HEK293 (cell line): ENCODE measurements around the gene ATP6V0A1.

ENCODE experiments used
- CTCF ChIA-PET: fragments of 350-600 bp; formaldehyde crosslinking; extraction: SDS; loops from one replicate; lab custom pipeline; 2021; ENCODE audit warnings: antibody characterized with exemption; lab: Yijun Ruan, JAX
- POLR2A ChIA-PET: fragments of 300-600 bp; formaldehyde crosslinking; extraction: SDS; loops from one replicate; lab custom pipeline; 2020; ENCODE audit warnings: antibody characterized with exemption, inconsistent platforms; lab: Yijun Ruan, JAX
- H3K27ac ChIP-seq: fragments of 200-500 bp; sonication (Bioruptor generic); 2 replicates; pipeline ENCODE4 v1.5.1; 2014; ENCODE audit warnings: low read depth, low read length, control low read depth, inconsistent platforms; ENCODE audit errors: extremely low read depth
- H3K36me3 ChIP-seq, 2 experiments: fragments of 200-500 bp in 1 of 2; sonication (Bioruptor generic) in 1 of 2; 1 replicate in 1 of 2; 2 replicates in 1 of 2; pipeline ENCODE4 v1.5.1; 2014 to 2017; ENCODE audit warnings: inconsistent platforms in 2 of 2, low read length in 2 of 2; ENCODE audit not compliant: control insufficient read depth in 2 of 2, insufficient read depth in 1 of 2
- H3K4me1 ChIP-seq: fragments of 200-500 bp; sonication (Bioruptor generic); 2 replicates; pipeline ENCODE4 v1.5.1; 2014; ENCODE audit warnings: mild to moderate bottlenecking, low read length, inconsistent platforms; ENCODE audit not compliant: control insufficient read depth, insufficient read depth
- H3K4me3 ChIP-seq: 2 replicates; pipeline ENCODE4 v1.5.1; 2011; ENCODE audit warnings: low read depth, mild to moderate bottlenecking, control low read depth, low read length, moderate library complexity
- H3K9me3 ChIP-seq: fragments of 200-500 bp; sonication (Bioruptor generic); 2 replicates; pipeline ENCODE4 v1.5.1; 2014; ENCODE audit warnings: low read depth, low read length, inconsistent platforms; ENCODE audit not compliant: control insufficient read depth, insufficient read depth
- EGR2 ChIP-seq: fragments of 450-650 bp; formaldehyde crosslinking; IDR thresholded peaks from 2 replicates; pipeline ENCODE4 v1.5.1; 2016; ENCODE audit warnings: low read depth, missing biosample characterization, missing genetic modification characterization
- PBX3 ChIP-seq: sonication (generic); formaldehyde crosslinking; IDR thresholded peaks from 2 replicates; pipeline ENCODE4 v1.8.1; 2022; ENCODE audit warnings: mild to moderate bottlenecking, moderate library complexity, missing genetic modification reagents
- PRDM10 ChIP-seq: fragments of 450-650 bp; formaldehyde crosslinking; IDR thresholded peaks from 2 replicates; pipeline ENCODE4 v1.5.1; 2016; ENCODE audit warnings: missing biosample characterization, missing genetic modification characterization
- TCF7L2 ChIP-seq: IDR thresholded peaks from 2 replicates; pipeline ENCODE4 v1.6.1; 2011; ENCODE audit warnings: low read depth, mild to moderate bottlenecking, inconsistent platforms, low read length, moderate library complexity, borderline replicate concordance
- WT1 ChIP-seq: fragments of 450-650 bp; formaldehyde crosslinking; IDR thresholded peaks from 2 replicates; pipeline ENCODE4 v1.5.1; 2016; ENCODE audit warnings: missing biosample characterization, missing genetic modification characterization
- ZBTB6 ChIP-seq: fragments of 450-650 bp; formaldehyde crosslinking; IDR thresholded peaks from 2 replicates; pipeline ENCODE4 v1.5.1; 2017; ENCODE audit warnings: missing biosample characterization, missing genetic modification characterization
- ZNF18 ChIP-seq: fragments of 450-650 bp; formaldehyde crosslinking; IDR thresholded peaks from 2 replicates; pipeline ENCODE4 v1.5.1; 2016; ENCODE audit warnings: missing biosample characterization, missing genetic modification characterization
- ZNF324 ChIP-seq: fragments of 450-650 bp; formaldehyde crosslinking; IDR thresholded peaks from 2 replicates; pipeline ENCODE4 v1.5.1; 2016; ENCODE audit warnings: missing biosample characterization, missing genetic modification characterization
- ZNF350 ChIP-seq: fragments of 450-650 bp; formaldehyde crosslinking; IDR thresholded peaks from 2 replicates; pipeline ENCODE4 v1.5.0; 2017; ENCODE audit warnings: missing biosample characterization, mild to moderate bottlenecking, missing genetic modification characterization
- ZNF362 ChIP-seq: fragments of 450-650 bp; formaldehyde crosslinking; IDR thresholded peaks from 2 replicates; pipeline ENCODE4 v1.5.1; 2016; ENCODE audit warnings: missing biosample characterization, missing genetic modification characterization
- ZNF449 ChIP-seq: fragments of 450-650 bp; formaldehyde crosslinking; IDR thresholded peaks from 2 replicates; pipeline ENCODE4 v1.5.1; 2017; ENCODE audit warnings: missing biosample characterization, mild to moderate bottlenecking, missing genetic modification characterization, moderate library complexity
- ZNF473 ChIP-seq: fragments of 450-650 bp; formaldehyde crosslinking; IDR thresholded peaks from 2 replicates; pipeline ENCODE4 v1.5.1; 2017; ENCODE audit warnings: missing biosample characterization, missing genetic modification characterization
- ZNF510 ChIP-seq: fragments of 450-650 bp; formaldehyde crosslinking; IDR thresholded peaks from 2 replicates; pipeline ENCODE4 v1.5.1; 2018; ENCODE audit warnings: mild to moderate bottlenecking, missing genetic modification characterization, missing biosample characterization; ENCODE audit not compliant: insufficient replicate concordance
- ZNF561 ChIP-seq: fragments of 450-650 bp; IDR thresholded peaks from 2 replicates; pipeline ENCODE4 v1.5.1; 2018; ENCODE audit warnings: missing biosample characterization, missing genetic modification characterization, borderline replicate concordance
- ZNF580 ChIP-seq: fragments of 450-650 bp; formaldehyde crosslinking; IDR thresholded peaks from 2 replicates; pipeline ENCODE4 v1.5.1; 2016; ENCODE audit warnings: missing biosample characterization, missing genetic modification characterization
- ZNF692 ChIP-seq: fragments of 450-650 bp; formaldehyde crosslinking; IDR thresholded peaks from 2 replicates; pipeline ENCODE4 v1.5.1; 2016; ENCODE audit warnings: missing biosample characterization, missing genetic modification characterization

The ATP6V0A1 gene

GRCh38 chr17:42413464-42414040 is 45.1 kb upstream of the ATP6V0A1 start:
- CTCF ChIA-PET: interaction anchor here (0.7 to 3.4 kb wide), 6 partner anchors 7 to 114 kb away, joined by 3 to 13 read pairs (median 6); no protein-coding TSS in a partner anchor
- no peak overlapping the region for H3K4me3 ChIP-seq
- no peaks in the 10 kb centered on the region for H3K9me3 ChIP-seq
- no peak for TF ChIP-seq ZNF449 (tag by site-specific recombination)
- peak; percentile 34; the same call in 1 of the 2 replicates for TF ChIP-seq PRDM10 (tag by site-specific recombination)
- POLR2A ChIA-PET: interaction anchor here (0.6 to 6.3 kb wide), 2 partner anchors 9 to 22 kb away, joined by 4 to 53 read pairs; partner anchors contain the start of gene CAVIN1
- H3K4me1 ChIP-seq: 0 out of 2 replicates have a peak, but pooled peaks cover 3% of the 10 kb centered on the region
- no peaks in the 10 kb centered on the region for H3K36me3 ChIP-seq
- H3K27ac ChIP-seq: no peak overlapping the region

- 0 out of 2 replicates have a peak, but pooled peaks cover 3% of the 10 kb centered on the region for H3K4me1 ChIP-seq
- TF ChIP-seq EGR2 (tag by site-specific recombination): no peak
- no peak for TF ChIP-seq PBX3 (CRISPR knock-in tag)
- TF ChIP-seq ZNF350 (tag by site-specific recombination): no peak
- TF ChIP-seq ZNF561: no peak
- TF ChIP-seq WT1 (tag by site-specific recombination): no peak
- TF ChIP-seq ZNF580 (tag by site-specific recombination): no peak
- no peak for TF ChIP-seq ZNF18 (tag by site-specific recombination)
- TF ChIP-seq ZNF473 (tag by site-specific recombination): no peak
- TF ChIP-seq ZNF324 (tag by site-specific recombination): no peak
- TF ChIP-seq TCF7L2: no peak
- TF ChIP-seq ZNF362 (tag by site-specific recombination): no peak
- no peak for TF ChIP-seq ZBTB6 (tag by site-specific recombination)
- TF ChIP-seq ZNF510: no peak
- TF ChIP-seq ZNF692 (tag by site-specific recombination): no peak
- TF ChIP-seq ZNF449 (tag by site-specific recombination): no peak
- TF ChIP-seq, all 188 proteins: peak for 0
- CTCF ChIA-PET: interaction anchor here (0.5 to 3.4 kb wide), 6 partner anchors 8 to 260 kb away, joined by 3 to 13 read pairs (median 6); no protein-coding TSS in a partner anchor
- Histone ChIP-seq H3K27ac (no peak overlapping the region), H3K4me3 (no peak overlapping the region), H3K9me3 (no peaks in the 10 kb centered on the region), H3K36me3 (no peaks in the 10 kb centered on the region; a peak in 1 of 3 replicates)
- POLR2A ChIA-PET: interaction anchor here (1.0 to 6.3 kb wide), 3 partner anchors 8 to 46 kb away, joined by 3 to 53 read pairs (median 4); partner anchors contain the start of gene CAVIN1
Measured at GRCh38 chr17:42414704-42415409, 43.8 kb upstream of the ATP6V0A1 start.
